ENCODE results near the gene KDM5B.
"Not testable (repeated sequence)": the region's sequence is repeated elsewhere in the genome, so short reads cannot be mapped to it uniquely, and the experiment has no call there.

The KDM5B gene

GRCh38 chr1:202791077-202791747 is 17.0 kb downstream of the KDM5B start:
- no peak for DNase-seq

GRCh38 chr1:202788800-202789199 is 19.4 kb downstream of the KDM5B start:
- DNase-seq: no peak

GRCh38 chr1:202786804-202787203 is 21.4 kb downstream of the KDM5B start:
- no peak for DNase-seq

- DNase-seq: no peak
Measured at GRCh38 chr1:202781180-202781579, 27.0 kb downstream of the KDM5B start.

- DNase-seq: no peak
Measured at GRCh38 chr1:202770135-202770534, 38.1 kb downstream of the KDM5B start.

GRCh38 chr1:202765721-202766120 is 42.5 kb downstream of the KDM5B start:
- no peak for DNase-seq

- no peak for DNase-seq
Measured at GRCh38 chr1:202762019-202762418, 46.2 kb downstream of the KDM5B start.

GRCh38 chr1:202760589-202760988 is 47.6 kb downstream of the KDM5B start:
- DNase-seq: no peak

- DNase-seq: no peak
Measured at GRCh38 chr1:202756391-202756790, 51.8 kb downstream of the KDM5B start.

- no peak for DNase-seq
Measured at GRCh38 chr1:202754293-202754692, 53.9 kb downstream of the KDM5B start.

- DNase-seq: no peak
Measured at GRCh38 chr1:202752774-202753173, 55.4 kb downstream of the KDM5B start.

- no peak for DNase-seq
Measured at GRCh38 chr1:202750761-202751160, 57.5 kb downstream of the KDM5B start.

- no peak for DNase-seq
Measured at GRCh38 chr1:202750024-202750423, 58.2 kb downstream of the KDM5B start.

GRCh38 chr1:202745323-202745888 is 62.8 kb downstream of the KDM5B start:
- no peak for DNase-seq

GRCh38 chr1:202744770-202745169 is 63.5 kb downstream of the KDM5B start:
- DNase-seq: not testable (repeated sequence)

- no peak for DNase-seq
Measured at GRCh38 chr1:202742496-202742895, 65.7 kb downstream of the KDM5B start.

- no peak for DNase-seq
Measured at GRCh38 chr1:202733251-202733650, 75.0 kb downstream of the KDM5B start.

- no peak for DNase-seq
Measured at GRCh38 chr1:202728951-202729350, 79.3 kb downstream of the KDM5B start.

- DNase-seq: no peak
Measured at GRCh38 chr1:202725526-202725925, 82.7 kb downstream of the KDM5B start.

- no peak for DNase-seq
Measured at GRCh38 chr1:202723708-202724107, 84.5 kb downstream of the KDM5B start.

GRCh38 chr1:202723046-202723445 is 85.2 kb downstream of the KDM5B start:
- DNase-seq: not testable (repeated sequence)

GRCh38 chr1:202716654-202717053 is 91.6 kb downstream of the KDM5B start:
- DNase-seq: no peak

GRCh38 chr1:202714202-202714601 is 94.0 kb downstream of the KDM5B start:
- not testable (repeated sequence) for DNase-seq

GRCh38 chr1:202713110-202713509 is 95.1 kb downstream of the KDM5B start:
- DNase-seq: no peak

All from 8988T (cell line).